Measurements from ENCODE around the gene PSMD12. TPM values are rescaled to one million over a fixed set of nuclear protein-coding genes. Genes with fewer than 3 reads are reported as not detected.

Gene PSMD12
- total RNA-seq, 1 donor from 2014 or later: 39.7 TPM

DNA sequence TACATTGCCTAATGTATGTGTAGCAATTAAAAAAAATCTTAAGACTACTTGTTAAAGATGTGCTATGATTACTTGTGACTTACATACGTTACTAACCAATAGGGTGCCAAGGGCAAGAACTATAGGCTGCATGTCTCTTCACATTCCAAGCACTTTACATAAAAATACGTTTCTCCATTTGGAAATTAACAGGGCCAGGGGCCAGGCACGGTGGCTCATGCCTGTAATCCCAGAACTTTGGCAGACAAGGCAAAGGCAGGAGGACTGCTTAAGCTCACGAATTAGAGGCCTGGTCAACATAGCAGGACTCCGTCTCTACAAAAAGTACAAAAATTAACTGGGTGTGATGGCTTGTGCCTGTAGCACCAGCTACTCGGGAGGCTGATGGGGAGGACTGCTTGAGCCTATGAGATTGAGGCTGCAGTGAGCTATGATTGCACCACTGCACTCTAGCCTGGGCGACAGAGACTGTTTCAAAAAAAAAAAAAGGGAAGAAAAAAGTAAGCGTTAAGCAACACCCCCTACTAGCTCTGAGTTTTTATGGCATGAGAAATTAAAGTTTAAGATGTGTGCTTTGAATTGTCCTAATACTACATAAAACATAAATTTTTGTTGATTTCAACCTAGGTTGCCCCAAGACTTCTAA, 12.3 kb downstream of the PSMD12 start:
- no peak overlapping the region for H3K4me3 ChIP-seq
- no peaks in the 10 kb centered on the region for H3K4me1 ChIP-seq
- no peak overlapping the region for H3K4me3 Mint-ChIP-seq
- peaks cover 5% of the 10 kb centered on the region for H4K20me1 ChIP-seq (ENCODE audit: low read depth)
- no peak overlapping the region for H3K27ac Mint-ChIP-seq
- H3K36me3 Mint-ChIP-seq: peaks cover 27% of the 10 kb centered on the region
- H3K79me2 ChIP-seq (ENCODE audit: low read depth): peaks cover 24% of the 10 kb centered on the region
- H3K4me2 ChIP-seq: no peak overlapping the region
- H3F3A ChIP-seq (ENCODE audit: low read depth): no peaks in the 10 kb centered on the region
- no peak overlapping the region for H3K27ac ChIP-seq
- H3K9me3 ChIP-seq (ENCODE audit: low read depth): no peaks in the 10 kb centered on the region
- peaks cover 8% of the 10 kb centered on the region for H3K36me3 ChIP-seq
- no peak for DNase-seq (ENCODE audit: low spot score)
- no peaks in the 10 kb centered on the region for H3K27me3 ChIP-seq
- no peaks in the 10 kb centered on the region for H3K4me1 Mint-ChIP-seq
- TF ChIP-seq EZH2phosphoT487 (IDR thresholded peaks at IDR 0.05) (no peak), CTCF (IDR thresholded peaks at IDR 0.05) (no peak), EZH2 (IDR thresholded peaks at IDR 0.05) (no peak)
- no peak overlapping the region for H3K9ac ChIP-seq
- no peaks in the 10 kb centered on the region for H3K9me3 Mint-ChIP-seq
- H2AFZ ChIP-seq (replicated peaks): no peak overlapping the region
- no peaks in the 10 kb centered on the region for H3K27me3 Mint-ChIP-seq (ENCODE audit: insufficient read depth, low read depth)

- no peaks in the 10 kb centered on the region for H3F3A ChIP-seq (ENCODE audit: low read depth)
- Mint-ChIP-seq H3K27ac (no peak overlapping the region), H3K4me1 (no peaks in the 10 kb centered on the region), H3K36me3 (peaks cover 32% of the 10 kb centered on the region), H3K9me3 (no peaks in the 10 kb centered on the region), H3K27me3 (ENCODE audit: insufficient read depth, low read depth) (no peaks in the 10 kb centered on the region), H3K4me3 (no peak overlapping the region)
- H3K9me3 ChIP-seq (ENCODE audit: low read depth): no peaks in the 10 kb centered on the region
- H2AFZ ChIP-seq (replicated peaks): no peak overlapping the region
- no peak for TF ChIP-seq EZH2phosphoT487 (IDR thresholded peaks at IDR 0.05)
- H3K9ac ChIP-seq: no peak overlapping the region
- H3K4me2 ChIP-seq: no peak overlapping the region
- peaks cover 13% of the 10 kb centered on the region for H3K36me3 ChIP-seq
- no peaks in the 10 kb centered on the region for H3K27me3 ChIP-seq
- no peak overlapping the region for H3K4me3 ChIP-seq
- no peak overlapping the region for H3K27ac ChIP-seq
- peaks cover 5% of the 10 kb centered on the region for H4K20me1 ChIP-seq (ENCODE audit: low read depth)
- peaks cover 16% of the 10 kb centered on the region for H3K79me2 ChIP-seq (ENCODE audit: low read depth)
- no peak for DNase-seq (ENCODE audit: low spot score)
- no peaks in the 10 kb centered on the region for H3K4me1 ChIP-seq
Observed at GRCh38 chr17:67353161-67353560, 13.2 kb downstream of the PSMD12 start.

GRCh38 chr17:67349420-67349819, 17.0 kb downstream of the PSMD12 start:
- no peaks in the 10 kb centered on the region for H3K27me3 ChIP-seq
- H4K20me1 ChIP-seq (ENCODE audit: low read depth): no peaks in the 10 kb centered on the region
- no peaks in the 10 kb centered on the region for H3K4me1 ChIP-seq
- no peak overlapping the region for H3K9ac ChIP-seq
- H3K9me3 ChIP-seq (ENCODE audit: low read depth): no peaks in the 10 kb centered on the region
- no peak for DNase-seq (ENCODE audit: low spot score)
- Mint-ChIP-seq H3K36me3 (peaks cover 36% of the 10 kb centered on the region), H3K27ac (no peak overlapping the region), H3K9me3 (no peaks in the 10 kb centered on the region), H3K4me1 (no peaks in the 10 kb centered on the region), H3K27me3 (ENCODE audit: insufficient read depth, low read depth) (no peaks in the 10 kb centered on the region), H3K4me3 (no peak overlapping the region)
- no peak overlapping the region for H3K4me2 ChIP-seq
- H2AFZ ChIP-seq (replicated peaks): no peak overlapping the region
- no peaks in the 10 kb centered on the region for H3K79me2 ChIP-seq (ENCODE audit: low read depth)
- no peak overlapping the region for H3K27ac ChIP-seq
- H3K4me3 ChIP-seq: no peak overlapping the region
- H3F3A ChIP-seq (ENCODE audit: low read depth): no peaks in the 10 kb centered on the region
- peaks cover 35% of the 10 kb centered on the region for H3K36me3 ChIP-seq
- TF ChIP-seq EZH2 (IDR thresholded peaks at IDR 0.05): no peak
- no peak for TF ChIP-seq CTCF (IDR thresholded peaks at IDR 0.05)
- no peak for TF ChIP-seq EZH2phosphoT487 (IDR thresholded peaks at IDR 0.05)

DNA sequence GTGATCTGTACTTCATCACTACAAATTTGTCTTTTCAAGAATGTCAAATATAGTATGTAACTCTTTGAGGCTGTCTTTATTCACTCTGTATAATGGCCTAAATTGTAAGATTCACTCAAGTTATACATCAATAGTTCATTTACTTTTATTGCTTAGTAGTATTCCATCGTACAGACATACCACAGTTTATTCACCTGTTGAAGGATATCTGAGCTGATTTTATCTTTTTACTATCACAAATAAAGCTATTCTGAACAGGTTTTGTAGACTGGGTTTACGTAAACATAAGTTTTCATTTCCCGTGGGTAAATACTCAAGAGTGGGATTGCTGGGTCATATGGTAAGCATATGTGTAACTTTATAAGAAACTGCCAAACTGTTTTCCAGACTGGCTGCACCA, 18.6 kb downstream of the PSMD12 start:
- H4K20me1 ChIP-seq (ENCODE audit: low read depth): no peaks in the 10 kb centered on the region
- no peaks in the 10 kb centered on the region for H3K4me1 ChIP-seq
- no peaks in the 10 kb centered on the region for H3K9me3 ChIP-seq (ENCODE audit: low read depth)
- H3K36me3 Mint-ChIP-seq: peaks cover 32% of the 10 kb centered on the region
- no peak overlapping the region for H3K4me3 ChIP-seq
- no peak overlapping the region for H3K9ac ChIP-seq
- no peak overlapping the region for H3K27ac ChIP-seq
- H3F3A ChIP-seq (ENCODE audit: low read depth): no peaks in the 10 kb centered on the region
- H3K36me3 ChIP-seq: peaks cover 35% of the 10 kb centered on the region
- H3K27me3 Mint-ChIP-seq (ENCODE audit: insufficient read depth, low read depth): no peaks in the 10 kb centered on the region
- no peak overlapping the region for H2AFZ ChIP-seq (replicated peaks)
- H3K27me3 ChIP-seq: no peaks in the 10 kb centered on the region
- H3K4me2 ChIP-seq: no peak overlapping the region
- no peak overlapping the region for H3K4me3 Mint-ChIP-seq
- H3K27ac Mint-ChIP-seq: no peak overlapping the region
- no peaks in the 10 kb centered on the region for H3K79me2 ChIP-seq (ENCODE audit: low read depth)
- H3K9me3 Mint-ChIP-seq: no peaks in the 10 kb centered on the region
- no peak for DNase-seq (ENCODE audit: low spot score)
- no peaks in the 10 kb centered on the region for H3K4me1 Mint-ChIP-seq
- TF ChIP-seq EZH2phosphoT487 (IDR thresholded peaks at IDR 0.05) (no peak), CTCF (IDR thresholded peaks at IDR 0.05) (no peak), EZH2 (IDR thresholded peaks at IDR 0.05) (no peak)

Measured in neural progenitor cell (in vitro differentiated cells).